HG03135 (cell line): ENCODE data around the gene GPR37L1.
A peak's percentile ranks its signal among the peaks of the same experiment; 100 is the strongest.
"Not testable (repeated sequence)": the region's sequence is repeated elsewhere in the genome, so short reads cannot be mapped to it uniquely, and the experiment has no call there.

Source experiments
- ATAC-seq: cut with Tn5 transposase; IDR thresholded peaks from one replicate; pipeline ENCODE4 v1.9.1; 2021; ENCODE audit warnings: mild to moderate bottlenecking, moderate library complexity; ENCODE audit not compliant: unreplicated experiment

The GPR37L1 gene

GRCh38 chr1:202133001-202133400 is 10.3 kb downstream of the GPR37L1 start:
- ATAC-seq, result no peak

- no peak for ATAC-seq
Measured at GRCh38 chr1:202133496-202133895, 10.8 kb downstream of the GPR37L1 start.

GRCh38 chr1:202133989-202134388 is 11.3 kb downstream of the GPR37L1 start:
- ATAC-seq, result no peak

- ATAC-seq, result no peak
Measured at GRCh38 chr1:202134645-202135172, 12.0 kb downstream of the GPR37L1 start.

GRCh38 chr1:202135221-202135721 is 12.6 kb downstream of the GPR37L1 start:
- peak; percentile 65 for ATAC-seq

- ATAC-seq, result no peak
Measured at GRCh38 chr1:202140833-202141232, 18.1 kb downstream of the GPR37L1 start.

- ATAC-seq, result not testable (repeated sequence)
Measured at GRCh38 chr1:202141468-202141867, 18.8 kb downstream of the GPR37L1 start.

- peak; percentile 38 for ATAC-seq
Measured at GRCh38 chr1:202143011-202143767, 20.5 kb downstream of the GPR37L1 start.

- ATAC-seq, result peak; percentile 42
Measured at GRCh38 chr1:202143768-202144401, 21.2 kb downstream of the GPR37L1 start.

GRCh38 chr1:202144402-202145067 is 21.8 kb downstream of the GPR37L1 start, which contains the start of gene ARL8A:
ARL8A (minus strand) TSS chr1:202144737; CDS start chr1:202144572, 165 bp downstream.
- peak; percentile 60 for ATAC-seq

GRCh38 chr1:202145068-202145743 is 22.5 kb downstream of the GPR37L1 start:
- no peak for ATAC-seq

- not testable (repeated sequence) for ATAC-seq
Measured at GRCh38 chr1:202145744-202146140, 23.0 kb downstream of the GPR37L1 start.

- ATAC-seq, result no peak
Measured at GRCh38 chr1:202146279-202146678, 23.6 kb downstream of the GPR37L1 start.

GRCh38 chr1:202146993-202147392 is 24.3 kb downstream of the GPR37L1 start:
- no peak for ATAC-seq

- no peak for ATAC-seq
Measured at GRCh38 chr1:202148391-202148790, 25.7 kb downstream of the GPR37L1 start.

GRCh38 chr1:202149566-202149965 is 26.8 kb downstream of the GPR37L1 start:
- no peak for ATAC-seq

GRCh38 chr1:202150187-202150586 is 27.5 kb downstream of the GPR37L1 start:
- ATAC-seq, result no peak

GRCh38 chr1:202150602-202151001 is 27.9 kb downstream of the GPR37L1 start:
- ATAC-seq, result no peak

- no peak for ATAC-seq
Measured at GRCh38 chr1:202151045-202151444, 28.3 kb downstream of the GPR37L1 start.

GRCh38 chr1:202152399-202152798 is 29.7 kb downstream of the GPR37L1 start:
- no peak for ATAC-seq

GRCh38 chr1:202153284-202153683 is 30.6 kb downstream of the GPR37L1 start:
- no peak for ATAC-seq
